ENCODE measurements around the gene INAVA.

DNA sequence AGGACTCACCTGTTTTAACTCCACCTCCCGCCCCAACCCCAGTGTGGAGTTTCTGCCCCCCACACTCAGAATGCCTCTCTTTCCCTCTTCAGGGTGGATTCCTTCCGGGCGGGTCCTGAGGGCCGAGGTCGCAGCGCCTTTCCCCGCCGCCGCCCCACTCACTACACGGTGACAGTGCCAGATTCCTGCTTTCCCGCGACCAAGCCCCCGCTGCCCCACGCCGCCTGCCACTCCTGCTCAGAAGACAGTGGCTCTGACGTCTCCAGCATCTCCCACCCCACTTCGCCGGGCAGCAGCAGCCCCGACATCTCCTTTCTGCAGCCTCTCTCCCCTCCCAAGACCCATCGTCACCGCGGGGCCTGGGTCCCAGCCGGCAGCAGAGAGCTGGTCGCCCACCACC is 16.7 kb downstream of the INAVA start:
- TF ChIP-seq, protein P1, sequence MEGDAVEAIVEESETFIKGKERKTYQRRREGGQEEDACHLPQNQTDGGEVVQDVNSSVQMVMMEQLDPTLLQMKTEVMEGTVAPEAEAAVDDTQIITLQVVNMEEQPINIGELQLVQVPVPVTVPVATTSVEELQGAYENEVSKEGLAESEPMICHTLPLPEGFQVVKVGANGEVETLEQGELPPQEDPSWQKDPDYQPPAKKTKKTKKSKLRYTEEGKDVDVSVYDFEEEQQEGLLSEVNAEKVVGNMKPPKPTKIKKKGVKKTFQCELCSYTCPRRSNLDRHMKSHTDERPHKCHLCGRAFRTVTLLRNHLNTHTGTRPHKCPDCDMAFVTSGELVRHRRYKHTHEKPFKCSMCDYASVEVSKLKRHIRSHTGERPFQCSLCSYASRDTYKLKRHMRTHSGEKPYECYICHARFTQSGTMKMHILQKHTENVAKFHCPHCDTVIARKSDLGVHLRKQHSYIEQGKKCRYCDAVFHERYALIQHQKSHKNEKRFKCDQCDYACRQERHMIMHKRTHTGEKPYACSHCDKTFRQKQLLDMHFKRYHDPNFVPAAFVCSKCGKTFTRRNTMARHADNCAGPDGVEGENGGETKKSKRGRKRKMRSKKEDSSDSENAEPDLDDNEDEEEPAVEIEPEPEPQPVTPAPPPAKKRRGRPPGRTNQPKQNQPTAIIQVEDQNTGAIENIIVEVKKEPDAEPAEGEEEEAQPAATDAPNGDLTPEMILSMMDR (IDR thresholded peaks at IDR 0.05), result no peak
- no peak for TF ChIP-seq ZFX (IDR thresholded peaks at IDR 0.05; ENCODE audit: borderline replicate concordance)
